Measurements from ENCODE around the gene IRX3.
A peak's percentile ranks its signal among the peaks of the same experiment; 100 is the strongest.
"Not testable (repeated sequence)": the region's sequence is repeated elsewhere in the genome, so short reads cannot be mapped to it uniquely, and the experiment has no call there.

IRX3 gene

GRCh38 chr16:54248863-54249710 lies 37.5 kb downstream of the IRX3 start:
- TF ChIP-seq MAX (IDR thresholded peaks at IDR 0.05; ENCODE audit: low read depth, low read length) (no peak), MYC (IDR thresholded peaks at IDR 0.05; ENCODE audit: low read depth, low read length) (no peak)
- H3K4me3 ChIP-seq (ENCODE audit: low read depth, low read length), result no peak overlapping the region
- DNase-seq (ENCODE audit: low read depth), result no peak

DNA sequence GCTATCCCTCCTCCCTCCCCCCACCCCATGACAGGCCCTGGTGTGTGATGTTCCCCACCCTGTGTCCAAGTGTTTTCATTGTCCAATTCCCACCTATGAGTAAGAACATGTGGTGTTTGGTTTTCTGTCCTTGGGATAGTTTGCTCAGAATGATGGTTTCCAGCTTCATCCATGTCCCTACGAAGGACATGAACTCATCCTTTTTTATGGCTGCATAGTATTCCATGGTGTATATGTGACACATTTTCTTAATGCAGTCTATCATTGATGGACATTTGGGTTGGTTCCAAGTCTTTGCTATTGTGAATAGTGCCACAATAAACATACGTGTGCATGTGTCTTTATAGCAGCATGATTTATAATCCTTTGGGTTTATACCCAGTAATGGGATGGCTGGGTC lies 38.9 kb downstream of the IRX3 start:
- DNase-seq (ENCODE audit: low read depth); H3K4me3 ChIP-seq (ENCODE audit: low read depth, low read length): not testable (repeated sequence)

DNA sequence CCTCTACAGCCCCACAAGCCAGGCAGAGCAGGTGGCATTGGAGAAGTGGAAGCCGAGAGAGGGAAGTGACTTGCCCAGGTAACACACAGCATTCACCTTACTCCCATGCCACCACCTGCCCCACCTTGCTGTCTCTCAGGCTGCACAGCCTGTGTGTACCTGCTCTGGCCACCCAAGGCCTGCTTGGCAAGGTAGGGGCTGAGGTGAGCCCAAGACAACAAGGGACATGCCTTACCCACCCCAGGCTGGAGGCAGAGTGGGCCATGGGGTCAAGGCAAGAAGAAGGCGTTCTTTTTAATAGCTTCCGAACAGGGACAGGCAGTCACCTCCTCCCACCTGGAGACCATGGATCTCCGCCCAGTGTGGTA lies 40.1 kb downstream of the IRX3 start:
- no peak for DNase-seq (ENCODE audit: low read depth)
- no peak overlapping the region for H3K4me3 ChIP-seq (ENCODE audit: low read depth, low read length)
- TF ChIP-seq POLR2A (IDR thresholded peaks at IDR 0.05; ENCODE audit: extremely low read depth, insufficient read length), result no peak
- TF ChIP-seq MAX (IDR thresholded peaks at IDR 0.05; ENCODE audit: low read depth, low read length), result no peak
- TF ChIP-seq MYC (IDR thresholded peaks at IDR 0.05; ENCODE audit: low read depth, low read length), result no peak
- TF ChIP-seq CTCF (IDR thresholded peaks at IDR 0.05; ENCODE audit: low read depth, low read length), result no peak

- no peak for TF ChIP-seq MYC (IDR thresholded peaks at IDR 0.05; ENCODE audit: low read depth, low read length)
- TF ChIP-seq POLR2A (IDR thresholded peaks at IDR 0.05; ENCODE audit: extremely low read depth, insufficient read length), result no peak
- no peak for TF ChIP-seq MAX (IDR thresholded peaks at IDR 0.05; ENCODE audit: low read depth, low read length)
- TF ChIP-seq CTCF (IDR thresholded peaks at IDR 0.05; ENCODE audit: low read depth, low read length), result no peak
- H3K4me3 ChIP-seq (ENCODE audit: low read depth, low read length), result no peak overlapping the region
- DNase-seq (ENCODE audit: low read depth), result peak; percentile 49
These were observed 40.7 kb downstream of the IRX3 start for GRCh38 chr16:54245788-54246453.

GRCh38 chr16:54244061-54244886 lies 42.3 kb downstream of the IRX3 start:
- peak; percentile 98 for DNase-seq (ENCODE audit: low read depth)
- no peak overlapping the region for H3K4me3 ChIP-seq (ENCODE audit: low read depth, low read length)

More at GRCh38 chr16:54244061-54244886, 42.3 kb downstream of the IRX3 start:
- TF ChIP-seq CTCF (IDR thresholded peaks at IDR 0.05; ENCODE audit: low read depth, low read length), result peak; percentile 51
- no peak for TF ChIP-seq MAX (IDR thresholded peaks at IDR 0.05; ENCODE audit: low read depth, low read length)
- TF ChIP-seq MYC (IDR thresholded peaks at IDR 0.05; ENCODE audit: low read depth, low read length), result no peak; the same call in 1 of the 2 replicates
- TF ChIP-seq POLR2A (IDR thresholded peaks at IDR 0.05; ENCODE audit: extremely low read depth, insufficient read length), result no peak
